Activated naive CD4-positive, alpha-beta T cell treated with anti-CD3 and anti-CD28 coated beads for 36 hours (primary cell): ENCODE results near the gene VCP. TPM values are rescaled to one million over a fixed set of nuclear protein-coding genes. Genes with fewer than 3 reads are reported as not detected.
A peak's percentile ranks its signal among the peaks of the same experiment; 100 is the strongest.

ENCODE experiments used
- CTCF ChIA-PET: fragments of 350-600 bp; sonication (Branson Sonifier 250); formaldehyde crosslinking; loops from one replicate; lab custom pipeline; 2021; ENCODE audit warnings: antibody characterized with exemption; lab: Charles Lee
- DNase-seq: peaks from one replicate; pipeline ENCODE4 v3.0.0-alpha.2; 2020
- H3K27ac Mint-ChIP-seq: one replicate; pipeline ENCODE4 v1.8.0; 2021; ENCODE audit warnings: mild to moderate bottlenecking, mixed read lengths
- H3K27me3 Mint-ChIP-seq: one replicate; pipeline ENCODE4 v1.8.0; 2021; ENCODE audit warnings: low read depth, mixed read lengths
- H3K36me3 Mint-ChIP-seq: one replicate; pipeline ENCODE4 v1.8.0; 2021; ENCODE audit warnings: low read depth, mixed read lengths
- H3K4me1 Mint-ChIP-seq: one replicate; pipeline ENCODE4 v1.8.0; 2021; ENCODE audit warnings: low read depth, mixed read lengths
- H3K4me3 Mint-ChIP-seq: one replicate; pipeline ENCODE4 v1.8.0; 2021; ENCODE audit warnings: mild to moderate bottlenecking, moderate library complexity, mixed read lengths
- H3K9me3 Mint-ChIP-seq: one replicate; pipeline ENCODE4 v1.8.0; 2021; ENCODE audit warnings: mixed read lengths
- intact Hi-C: fragments of 100-400 bp; cut with micrococcal nuclease; formaldehyde crosslinking; loops from one replicate; pipeline ENCODE4 v1.15.1; 2023
- total RNA-seq, 2 experiments: library from RNA; stranded (reverse); gene quantifications; one replicate each; pipeline ENCODE4 v1.2.3, GENCODE V29; 2021

The VCP gene
- total RNA-seq, 2 experiments from 2014 or later: 218 to 226 TPM

- H3K4me1 Mint-ChIP-seq: no peaks in the 10 kb centered on the region
- intact Hi-C loops: loop anchor here (5.0 kb wide), 2 partner anchors 68 to 293 kb away; partner anchors contain the start of gene DNAJB5
- CTCF ChIA-PET: no interaction called here
- H3K27ac Mint-ChIP-seq: no peak overlapping the region
- H3K4me3 Mint-ChIP-seq: no peak overlapping the region
- DNase-seq: no peak
- H3K9me3 Mint-ChIP-seq: no peaks in the 10 kb centered on the region
- no peaks in the 10 kb centered on the region for H3K27me3 Mint-ChIP-seq
- peaks cover 60% of the 10 kb centered on the region for H3K36me3 Mint-ChIP-seq
These were observed 17.4 kb downstream of the VCP start for GRCh38 chr9:35054871-35055644.

GRCh38 chr9:35054185-35054835 is 18.1 kb downstream of the VCP start:
- DNase-seq: no peak
- intact Hi-C loops: loop anchor here (5.0 kb wide), 2 partner anchors 67 to 292 kb away; partner anchors contain the start of gene DNAJB5
- no peak overlapping the region for H3K4me3 Mint-ChIP-seq

GRCh38 chr9:35051069-35051967 is 21.1 kb downstream of the VCP start:
- CTCF ChIA-PET: interaction anchor here (0.6 to 3.4 kb wide), 32 partner anchors 9 to 663 kb away, joined by 3 to 65 read pairs (median 5); partner anchors contain the start of genes FANCG and VCP
- intact Hi-C loops: loop anchor here (1.0 to 5.0 kb wide), 4 partner anchors 50 to 289 kb away; partner anchors contain the start of gene DNAJB5
- peak; percentile 71 for DNase-seq
- H3K36me3 Mint-ChIP-seq: peaks cover 37% of the 10 kb centered on the region
- no peak overlapping the region for H3K4me3 Mint-ChIP-seq
- no peaks in the 10 kb centered on the region for H3K9me3 Mint-ChIP-seq
- H3K27me3 Mint-ChIP-seq: no peaks in the 10 kb centered on the region
- H3K4me1 Mint-ChIP-seq: no peaks in the 10 kb centered on the region
- H3K27ac Mint-ChIP-seq: no peak overlapping the region

More at GRCh38 chr9:35054185-35054835, 18.1 kb downstream of the VCP start:
- Mint-ChIP-seq H3K36me3 (peaks cover 55% of the 10 kb centered on the region), H3K27me3 (no peaks in the 10 kb centered on the region), H3K4me1 (no peaks in the 10 kb centered on the region), H3K27ac (no peak overlapping the region), H3K9me3 (no peaks in the 10 kb centered on the region)
- CTCF ChIA-PET: no interaction called here

- Mint-ChIP-seq H3K27me3 (no peaks in the 10 kb centered on the region), H3K36me3 (peaks cover 22% of the 10 kb centered on the region), H3K4me3 (no peak overlapping the region), H3K27ac (no peak overlapping the region), H3K4me1 (no peaks in the 10 kb centered on the region), H3K9me3 (no peaks in the 10 kb centered on the region)
- no peak for DNase-seq
- CTCF ChIA-PET: no interaction called here
- intact Hi-C loops: no loop called here
These were observed 23.9 kb downstream of the VCP start for GRCh38 chr9:35048511-35048910.

GRCh38 chr9:35044071-35044470 is 28.4 kb downstream of the VCP start:
- Mint-ChIP-seq H3K36me3 (peaks cover 11% of the 10 kb centered on the region), H3K4me1 (no peaks in the 10 kb centered on the region)
- intact Hi-C loops: no loop called here

GRCh38 chr9:35042891-35043545 is 29.4 kb downstream of the VCP start:
- DNase-seq: no peak
- Mint-ChIP-seq H3K36me3 (peaks cover 4% of the 10 kb centered on the region), H3K27ac (no peak overlapping the region), H3K4me3 (no peak overlapping the region), H3K27me3 (no peaks in the 10 kb centered on the region), H3K9me3 (no peaks in the 10 kb centered on the region), H3K4me1 (no peaks in the 10 kb centered on the region)
- CTCF ChIA-PET: interaction anchor here (0.6 to 1.1 kb wide), 4 partner anchors 8 to 145 kb away, joined by 3 read pairs; no protein-coding TSS in a partner anchor
- intact Hi-C loops: no loop called here

More at GRCh38 chr9:35044071-35044470, 28.4 kb downstream of the VCP start:
- H3K9me3 Mint-ChIP-seq: no peaks in the 10 kb centered on the region
- H3K27me3 Mint-ChIP-seq: no peaks in the 10 kb centered on the region
- no peak overlapping the region for H3K4me3 Mint-ChIP-seq
- H3K27ac Mint-ChIP-seq: no peak overlapping the region
- CTCF ChIA-PET: interaction anchor here (0.6 to 1.2 kb wide), 4 partner anchors 16 to 145 kb away, joined by 3 to 4 read pairs (median 4); no protein-coding TSS in a partner anchor
- no peak for DNase-seq

- Mint-ChIP-seq H3K36me3 (peaks cover 4% of the 10 kb centered on the region), H3K4me3 (no peak overlapping the region), H3K27me3 (no peaks in the 10 kb centered on the region), H3K9me3 (no peaks in the 10 kb centered on the region), H3K4me1 (no peaks in the 10 kb centered on the region), H3K27ac (no peak overlapping the region)
- CTCF ChIA-PET: interaction anchor here (0.6 to 1.6 kb wide), 3 partner anchors 9 to 1024 kb away, joined by 4 to 9 read pairs (median 4); no protein-coding TSS in a partner anchor
- intact Hi-C loops: no loop called here
- DNase-seq: no peak
These were observed 30.3 kb downstream of the VCP start for GRCh38 chr9:35042081-35042604.

- intact Hi-C loops: loop anchor here (1.0 to 2.0 kb wide), 3 partner anchors 35 to 137 kb away; partner anchors contain the start of gene DNAJB5
- Mint-ChIP-seq H3K9me3 (no peaks in the 10 kb centered on the region), H3K27me3 (no peaks in the 10 kb centered on the region), H3K4me3 (peak overlapping the region; percentile 37), H3K27ac (peak overlapping the region; percentile 31), H3K36me3 (peaks cover 4% of the 10 kb centered on the region), H3K4me1 (peaks cover 8% of the 10 kb centered on the region)
- DNase-seq: peak; percentile 70
- CTCF ChIA-PET: interaction anchor here (1.1 kb wide), 1 partner anchor 15 kb away, joined by 4 read pairs; no protein-coding TSS in a partner anchor
These were observed 36.3 kb downstream of the VCP start for GRCh38 chr9:35035851-35036701.

GRCh38 chr9:35033101-35033500 is 39.3 kb downstream of the VCP start:
- DNase-seq: no peak
- Mint-ChIP-seq H3K36me3 (peaks cover 1% of the 10 kb centered on the region), H3K27ac (no peak overlapping the region), H3K4me3 (no peak overlapping the region), H3K27me3 (no peaks in the 10 kb centered on the region), H3K4me1 (peaks cover 12% of the 10 kb centered on the region), H3K9me3 (no peaks in the 10 kb centered on the region)
- intact Hi-C loops: no loop called here
- CTCF ChIA-PET: interaction anchor here (0.7 to 1.2 kb wide), 3 partner anchors 19 to 103 kb away, joined by 3 to 4 read pairs (median 3); no protein-coding TSS in a partner anchor

- CTCF ChIA-PET: interaction anchor here (3.8 kb wide), 1 partner anchor 22 kb away, joined by 13 read pairs; no protein-coding TSS in a partner anchor
- DNase-seq: no peak
- H3K27ac Mint-ChIP-seq: no peak overlapping the region
- H3K36me3 Mint-ChIP-seq: peaks cover 1% of the 10 kb centered on the region
- H3K27me3 Mint-ChIP-seq: no peaks in the 10 kb centered on the region
- intact Hi-C loops: no loop called here
- H3K4me1 Mint-ChIP-seq: peaks cover 10% of the 10 kb centered on the region
- H3K9me3 Mint-ChIP-seq: no peaks in the 10 kb centered on the region
- no peak overlapping the region for H3K4me3 Mint-ChIP-seq
These were observed 42.6 kb downstream of the VCP start for GRCh38 chr9:35029852-35030251.
